A549 treated with GW870086 at 1 μM for 4 hours (cell line): Measurements from ENCODE around the gene PHOX2A. TPM values are rescaled to one million over a fixed set of nuclear protein-coding genes. Genes with fewer than 3 reads are reported as not detected.

Experiments used
- total RNA-seq: library from RNA; stranded (reverse); fragments of 200-300 nt; extraction: Qiagen RNA extraction; gene quantifications from 5 replicates; pipeline ENCODE4 v1.2.3, GENCODE V29; 2022; ENCODE audit warnings: low read depth

PHOX2A gene
- total RNA-seq: not detected in 5 replicates

GRCh38 chr11:72244060-72244360, at the start of gene PHOX2A:
TSS of gene PHOX2A (minus strand) at chr11:72244176. CDS start at chr11:72244004, 172 bp downstream.

GRCh38 chr11:72224564-72225410, 19.2 kb downstream of the PHOX2A start, which contains the start of gene INPPL1:
TSS of gene INPPL1 (plus strand) at chr11:72224767. CDS start at chr11:72224985, 218 bp downstream.

GRCh38 chr11:72216638-72217037, 27.3 kb downstream of the PHOX2A start, which contains the start of gene FOLR2:
TSS of gene FOLR2 (plus strand) at chr11:72216794. CDS start at chr11:72218585, 1,791 bp downstream.

GRCh38 chr11:72191961-72192381, 52.0 kb downstream of the PHOX2A start, which contains the start of gene FOLR1:
TSS of gene FOLR1 (plus strand) at chr11:72192140. CDS start at chr11:72192174, 34 bp downstream.

Other genes with a start within 250 kb of the PHOX2A start
- 2.7 to 4.0 TPM (median 3.6 TPM) in 5 replicates for gene IL18BP, start 245.3 kb downstream of the PHOX2A start, total RNA-seq
- 55.0 to 71.2 TPM (median 62.9 TPM) in 5 replicates for gene NUMA1, start 163.6 kb downstream of the PHOX2A start, total RNA-seq
- 6.2 to 10.4 TPM (median 6.8 TPM) in 5 replicates for gene LRRC51, start 163.3 kb downstream of the PHOX2A start, total RNA-seq
- 123 to 166 TPM (median 143 TPM) in 5 replicates for gene LAMTOR1, start 140.9 kb downstream of the PHOX2A start, total RNA-seq
- gene TOMT, start 138.3 kb downstream of the PHOX2A start, total RNA-seq: not detected in 5 replicates
- 75.3 to 97.7 TPM (median 86.3 TPM) in 5 replicates for gene ANAPC15, start 131.5 kb downstream of the PHOX2A start, total RNA-seq
- gene FOLR3, start 108.5 kb downstream of the PHOX2A start, total RNA-seq: not detected in 5 replicates
- 0.16 to 0.30 TPM (median 0.24 TPM) in 3 of 5 replicates, not detected in the others for gene FOLR1, start 52.0 kb downstream of the PHOX2A start, total RNA-seq
- not detected in 5 replicates for gene FOLR2, start 27.4 kb downstream of the PHOX2A start, total RNA-seq
- 53.6 to 75.5 TPM (median 72.6 TPM) in 5 replicates for gene INPPL1, start 19.4 kb downstream of the PHOX2A start, total RNA-seq
- gene CLPB, start 190.4 kb upstream of the PHOX2A start, total RNA-seq: 11.5 to 18.0 TPM (median 16.4 TPM) in 5 replicates